ENCODE results near the gene KNTC1.
"Not testable (repeated sequence)": the region's sequence is repeated elsewhere in the genome, so short reads cannot be mapped to it uniquely, and the experiment has no call there.

The KNTC1 gene

DNA sequence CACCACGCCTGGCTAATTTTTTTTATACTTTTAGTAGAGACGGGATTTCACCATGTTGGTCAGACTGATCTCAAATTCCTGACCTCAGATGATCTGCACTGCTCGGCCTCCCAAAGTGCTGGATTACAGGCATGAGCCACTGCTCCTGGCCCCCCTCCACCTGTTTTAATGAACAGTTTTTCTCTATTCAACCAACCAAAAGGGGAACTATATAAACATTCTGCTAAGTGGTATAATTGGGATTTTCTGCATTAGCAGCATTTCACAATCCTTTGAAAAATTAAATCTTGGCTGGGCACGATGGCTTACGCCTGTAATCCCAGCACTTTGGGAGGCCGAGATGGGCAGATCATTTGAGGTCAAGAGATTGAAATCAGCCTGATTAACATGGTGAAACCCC is 44.8 kb downstream of the KNTC1 start:
- no peak for DNase-seq (ENCODE audit: low spot score)
- TF ChIP-seq, protein P1, sequence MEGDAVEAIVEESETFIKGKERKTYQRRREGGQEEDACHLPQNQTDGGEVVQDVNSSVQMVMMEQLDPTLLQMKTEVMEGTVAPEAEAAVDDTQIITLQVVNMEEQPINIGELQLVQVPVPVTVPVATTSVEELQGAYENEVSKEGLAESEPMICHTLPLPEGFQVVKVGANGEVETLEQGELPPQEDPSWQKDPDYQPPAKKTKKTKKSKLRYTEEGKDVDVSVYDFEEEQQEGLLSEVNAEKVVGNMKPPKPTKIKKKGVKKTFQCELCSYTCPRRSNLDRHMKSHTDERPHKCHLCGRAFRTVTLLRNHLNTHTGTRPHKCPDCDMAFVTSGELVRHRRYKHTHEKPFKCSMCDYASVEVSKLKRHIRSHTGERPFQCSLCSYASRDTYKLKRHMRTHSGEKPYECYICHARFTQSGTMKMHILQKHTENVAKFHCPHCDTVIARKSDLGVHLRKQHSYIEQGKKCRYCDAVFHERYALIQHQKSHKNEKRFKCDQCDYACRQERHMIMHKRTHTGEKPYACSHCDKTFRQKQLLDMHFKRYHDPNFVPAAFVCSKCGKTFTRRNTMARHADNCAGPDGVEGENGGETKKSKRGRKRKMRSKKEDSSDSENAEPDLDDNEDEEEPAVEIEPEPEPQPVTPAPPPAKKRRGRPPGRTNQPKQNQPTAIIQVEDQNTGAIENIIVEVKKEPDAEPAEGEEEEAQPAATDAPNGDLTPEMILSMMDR (IDR thresholded peaks at IDR 0.05; ENCODE audit: borderline replicate concordance, control extremely low read depth, extremely low read depth, insufficient read depth, missing control alignments), result no peak
- in situ Hi-C loops (cut with MboI; ENCODE audit: low sequenced_read_pairs, unreplicated experiment), result no loop called here

DNA sequence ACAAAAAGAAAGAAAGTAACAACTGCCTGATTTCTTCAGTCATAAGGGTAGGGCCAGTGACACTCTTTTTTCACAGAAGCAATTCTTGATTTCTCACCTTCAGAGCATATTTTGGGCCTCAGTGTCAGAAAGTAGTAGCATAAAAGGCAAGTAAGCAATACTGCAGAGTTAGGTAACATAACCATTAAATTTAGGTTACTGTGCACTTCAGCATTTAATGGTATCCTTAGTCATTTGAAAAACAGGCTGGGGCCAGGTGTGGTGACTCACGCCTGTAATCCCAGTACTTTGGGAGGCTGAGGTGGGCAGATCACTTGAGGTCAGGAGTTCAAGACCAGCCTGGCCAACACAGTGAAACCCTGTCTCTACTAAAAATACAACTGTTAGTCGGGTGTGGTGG is 56.2 kb downstream of the KNTC1 start:
- in situ Hi-C loops (cut with MboI; ENCODE audit: low sequenced_read_pairs, unreplicated experiment); DNase-seq (ENCODE audit: low spot score): not testable (repeated sequence)

DNA sequence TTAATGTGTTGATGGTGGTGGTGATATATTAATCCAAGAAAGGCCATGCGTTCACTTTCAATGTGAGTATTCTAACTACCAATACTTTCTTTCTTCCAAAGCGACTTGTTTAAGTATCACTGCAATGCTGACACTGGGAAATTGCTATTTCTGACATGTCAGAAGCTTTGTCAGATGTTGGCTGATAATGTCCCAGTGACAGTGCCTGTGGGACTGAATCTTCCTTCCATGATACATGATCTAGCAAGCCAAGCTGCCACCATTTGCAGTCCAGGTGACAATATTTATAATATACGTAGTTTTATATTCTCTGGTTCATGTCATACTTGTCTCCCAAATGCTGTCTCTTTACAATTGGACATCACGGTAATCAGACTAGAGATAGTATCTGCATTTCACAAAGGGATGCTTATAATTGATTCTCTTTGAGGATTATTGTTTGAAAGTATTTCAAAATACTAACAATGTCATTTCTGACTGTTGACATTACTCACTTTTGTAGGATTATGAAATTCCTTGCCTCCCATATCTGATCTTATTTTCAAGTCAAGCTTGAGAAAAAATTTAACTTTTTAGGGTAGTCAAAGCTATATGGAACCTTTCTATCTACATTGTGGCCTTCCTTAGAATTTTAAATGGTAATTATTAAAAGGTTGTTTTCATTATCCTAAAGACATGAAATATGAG is 57.3 kb downstream of the KNTC1 start:
- DNase-seq (ENCODE audit: low spot score), result no peak
- TF ChIP-seq, protein P1 (IDR thresholded peaks at IDR 0.05; ENCODE audit: borderline replicate concordance, control extremely low read depth, extremely low read depth, insufficient read depth, missing control alignments), result no peak
- in situ Hi-C loops (cut with MboI; ENCODE audit: low sequenced_read_pairs, unreplicated experiment), result no loop called here

DNA sequence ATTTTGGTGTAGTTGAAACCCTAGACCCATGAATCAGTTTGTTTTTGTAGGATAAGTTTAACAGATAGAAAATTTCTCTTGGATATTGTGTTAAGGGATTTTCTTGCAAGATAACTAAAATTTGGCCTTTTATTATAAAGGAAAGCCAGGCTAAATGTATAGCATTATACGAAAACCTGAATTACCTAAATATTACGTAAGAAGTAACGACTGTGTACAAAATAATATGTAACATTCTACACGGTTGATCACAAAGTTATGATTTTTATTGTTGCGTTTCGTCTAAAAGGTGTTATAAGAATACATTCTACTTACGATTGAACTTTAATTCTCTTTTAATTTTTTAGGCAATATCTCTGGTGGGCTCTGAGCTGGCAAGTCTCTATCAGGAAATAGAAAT is 63.9 kb downstream of the KNTC1 start:
- TF ChIP-seq, protein P1 (IDR thresholded peaks at IDR 0.05; ENCODE audit: borderline replicate concordance, control extremely low read depth, extremely low read depth, insufficient read depth, missing control alignments), result no peak
- in situ Hi-C loops (cut with MboI; ENCODE audit: low sequenced_read_pairs, unreplicated experiment), result no loop called here
- no peak for DNase-seq (ENCODE audit: low spot score)

- in situ Hi-C loops (cut with MboI; ENCODE audit: low sequenced_read_pairs, unreplicated experiment); DNase-seq (ENCODE audit: low spot score): not testable (repeated sequence)
Measured at GRCh38 chr12:122591966-122592365, 64.9 kb downstream of the KNTC1 start.

GRCh38 chr12:122592543-122592942 is 65.5 kb downstream of the KNTC1 start:
- in situ Hi-C loops (cut with MboI; ENCODE audit: low sequenced_read_pairs, unreplicated experiment); DNase-seq (ENCODE audit: low spot score): not testable (repeated sequence)

DNA sequence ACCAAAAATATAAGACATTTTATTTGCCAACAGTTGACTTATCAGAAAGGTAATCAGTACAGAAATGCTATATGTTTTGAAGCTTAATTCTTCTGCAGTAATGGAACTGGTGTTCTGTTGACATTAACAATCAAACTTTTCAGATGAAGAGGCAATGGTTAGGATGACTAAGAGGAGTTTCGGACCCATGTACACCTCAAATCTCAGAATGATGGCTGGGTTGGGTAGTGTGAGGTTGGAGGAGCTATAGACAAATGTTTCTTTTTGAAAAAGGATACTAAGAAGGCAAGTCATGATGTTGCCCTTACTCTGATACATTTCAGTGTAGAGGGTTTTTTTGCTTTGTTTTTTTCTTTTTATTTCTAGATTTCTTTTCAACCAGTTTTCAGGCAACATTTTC is 66.9 kb downstream of the KNTC1 start:
- DNase-seq (ENCODE audit: low spot score), result no peak
- TF ChIP-seq, protein P1 (IDR thresholded peaks at IDR 0.05; ENCODE audit: borderline replicate concordance, control extremely low read depth, extremely low read depth, insufficient read depth, missing control alignments), result no peak
- in situ Hi-C loops (cut with MboI; ENCODE audit: low sequenced_read_pairs, unreplicated experiment), result no loop called here

- in situ Hi-C loops (cut with MboI; ENCODE audit: low sequenced_read_pairs, unreplicated experiment), result no loop called here
- no peak for DNase-seq (ENCODE audit: low spot score)
- TF ChIP-seq, protein P1 (IDR thresholded peaks at IDR 0.05; ENCODE audit: borderline replicate concordance, control extremely low read depth, extremely low read depth, insufficient read depth, missing control alignments), result no peak
Measured at GRCh38 chr12:122596838-122597237, 69.8 kb downstream of the KNTC1 start.
